Measurements from ENCODE around the gene SVIP. TPM values are rescaled to one million over a fixed set of nuclear protein-coding genes. Genes with fewer than 3 reads are reported as not detected.

SVIP gene
- total RNA-seq, result 2.7 and 3.8 TPM in 2 replicates

GRCh38 chr11:22829231-22830081, at the start of gene SVIP:
TSS of gene SVIP (minus strand) at chr11:22829801. CDS start at chr11:22829748, 53 bp downstream.

GRCh38 chr11:22860241-22860640, 30.6 kb upstream of the SVIP start, which contains the start of gene CCDC179:
TSS of gene CCDC179 (minus strand) at chr11:22860474. CDS start at chr11:22860421, 53 bp downstream.

Other genes starting within 250 kb of the SVIP start
- gene FANCF, start 204.0 kb downstream of the SVIP start, total RNA-seq, result 8.3 and 9.4 TPM in 2 replicates
- gene GAS2, start 163.2 kb downstream of the SVIP start, total RNA-seq, result 2.2 and 4.8 TPM in 2 replicates
- not detected in 2 replicates for gene CCDC179, start 30.7 kb upstream of the SVIP start, total RNA-seq